GM23338 (cell line): ENCODE measurements around the gene ASB14. TPM values are rescaled to one million over a fixed set of nuclear protein-coding genes. Genes with fewer than 3 reads are reported as not detected.

ENCODE experiments used
- ATAC-seq: fragments of 200-7000 bp; cut with Tn5 transposase; 3 replicates; pipeline ENCODE4 v1.9.1; 2020
- DNase-seq: peaks from one replicate; pipeline ENCODE4 v3.0.0-alpha.2; 2015; ENCODE audit warnings: low spot score
- H2AFZ ChIP-seq: fragments of 200-600 bp; sonication (generic); 2 replicates; pipeline ENCODE4 v1.8.0; 2016; ENCODE audit warnings: antibody characterized with exemption, mild to moderate bottlenecking, moderate library complexity
- H3F3A ChIP-seq: fragments of 200-600 bp; sonication (generic); replicated peaks from 2 replicates; pipeline ENCODE4 v1.8.0; 2017; ENCODE audit warnings: antibody characterized with exemption, mixed run types, low read depth
- H3K27ac ChIP-seq: fragments of 200-600 bp; sonication (generic); 2 replicates; pipeline ENCODE4 v1.6.1; 2016; ENCODE audit warnings: low read depth
- H3K27me3 ChIP-seq: fragments of 200-600 bp; sonication (generic); 2 replicates; pipeline ENCODE4 v1.8.0; 2016; ENCODE audit warnings: mild to moderate bottlenecking, mixed run types, moderate library complexity; ENCODE audit not compliant: insufficient read depth
- H3K36me3 ChIP-seq: fragments of 200-600 bp; sonication (generic); 2 replicates; pipeline ENCODE4 v1.8.0; 2016; ENCODE audit warnings: mild to moderate bottlenecking; ENCODE audit not compliant: insufficient read depth
- H3K4me1 ChIP-seq: fragments of 200-600 bp; sonication (generic); 2 replicates; pipeline ENCODE4 v1.8.0; 2016; ENCODE audit warnings: mild to moderate bottlenecking, moderate library complexity; ENCODE audit not compliant: insufficient read depth
- H3K4me2 ChIP-seq: fragments of 200-600 bp; sonication (generic); 2 replicates; pipeline ENCODE4 v1.7.1; 2017; ENCODE audit warnings: mixed run types
- H3K4me3 ChIP-seq: fragments of 200-600 bp; sonication (generic); 2 replicates; pipeline ENCODE4 v1.6.1; 2016; ENCODE audit warnings: mixed run types
- H3K79me2 ChIP-seq: fragments of 200-600 bp; sonication (generic); replicated peaks from 2 replicates; pipeline ENCODE4 v1.8.0; 2017; ENCODE audit warnings: mild to moderate bottlenecking; ENCODE audit not compliant: insufficient read depth
- H3K9me2 ChIP-seq: fragments of 200-600 bp; sonication (generic); 2 replicates; pipeline ENCODE4 v1.8.0; 2017; ENCODE audit not compliant: insufficient read depth
- H4K20me1 ChIP-seq: fragments of 200-600 bp; sonication (generic); replicated peaks from 2 replicates; pipeline ENCODE4 v1.8.0; 2017; ENCODE audit warnings: mild to moderate bottlenecking; ENCODE audit not compliant: insufficient read depth
- H3K27ac Mint-ChIP-seq: 2 replicates; pipeline ENCODE4 v1.8.0; 2020; ENCODE audit warnings: inconsistent platforms, mild to moderate bottlenecking, moderate library complexity, mixed read lengths
- H3K27me3 Mint-ChIP-seq: 3 replicates; pipeline ENCODE4 v1.8.0; 2022; ENCODE audit warnings: low read depth, mild to moderate bottlenecking, moderate library complexity, mixed read lengths, inconsistent platforms; ENCODE audit not compliant: insufficient read depth, poor library complexity
- H3K36me3 Mint-ChIP-seq: 3 replicates; pipeline ENCODE4 v1.8.0; 2021; ENCODE audit warnings: low read depth, mild to moderate bottlenecking, inconsistent platforms, moderate library complexity, mixed read lengths
- H3K4me1 Mint-ChIP-seq: 3 replicates; pipeline ENCODE4 v1.8.0; 2020; ENCODE audit warnings: mild to moderate bottlenecking, inconsistent platforms, mixed read lengths
- H3K4me3 Mint-ChIP-seq: 3 replicates; pipeline ENCODE4 v1.8.0; 2021; ENCODE audit warnings: moderate library complexity, mild to moderate bottlenecking, inconsistent platforms, mixed read lengths
- H3K9me3 Mint-ChIP-seq: 3 replicates; pipeline ENCODE4 v1.8.0; 2020; ENCODE audit warnings: moderate library complexity, mild to moderate bottlenecking, inconsistent platforms, mixed read lengths
- CREB1 ChIP-seq: fragments of 250-450 bp; sonication (Bioruptor Pico); IDR thresholded peaks from 2 replicates; pipeline ENCODE4 v1.5.0; 2020; ENCODE audit warnings: low read depth, mild to moderate bottlenecking, moderate library complexity
- CTCF ChIP-seq, 2 experiments: fragments of 200-600 bp in 1 of 2; sonication (generic) in 1 of 2; conservative IDR thresholded peaks; 2 replicates each; pipeline versions ENCODE4 v1.5.1 to v1.6.1; 2016 to 2017; ENCODE audit warnings: antibody characterized with exemption in 2 of 2, low read depth in 2 of 2, mild to moderate bottlenecking in 2 of 2, moderate library complexity in 1 of 2
- NANOG ChIP-seq: IDR thresholded peaks from 2 replicates; pipeline ENCODE4 v1.6.1; 2016; ENCODE audit warnings: antibody characterized with exemption, borderline replicate concordance
- POLR2AphosphoS5 ChIP-seq: IDR thresholded peaks from 2 replicates; pipeline ENCODE4 v1.6.1; 2016; ENCODE audit warnings: antibody characterized with exemption, low read depth
- STAT1 ChIP-seq: IDR thresholded peaks from one replicate; pipeline ENCODE4 v1.6.1; 2016; ENCODE audit warnings: antibody characterized with exemption; ENCODE audit not compliant: unreplicated experiment
- polyA plus RNA-seq: library from polyadenylated mRNA; unstranded; fragments of >200 nt; fragmentation: Nextera tagmentation; extraction: Ambion mirVana; gene quantifications from 2 replicates; pipeline ENCODE4 v1.2.1, GENCODE V29; 2016
- total RNA-seq: library from RNA; depleted of rRNA; stranded (reverse); fragments of >200 nt; shearing (Covaris generic); gene quantifications from 2 replicates; pipeline ENCODE4 v1.2.3, GENCODE V29; 2014; rRNA removed

The ASB14 gene
- total and polyA plus RNA-seq, 2 experiments from 2014 or later: 0.87 TPM; not detected in 1

- peak; percentile 63; the same call in 2 of the 3 replicates for ATAC-seq
- H3F3A ChIP-seq: no peaks in the 10 kb centered on the region
- H3K27me3 ChIP-seq: no peaks in the 10 kb centered on the region
- Mint-ChIP-seq H3K36me3 (no peaks in the 10 kb centered on the region), H3K9me3 (no peaks in the 10 kb centered on the region; the same call in 2 of the 3 replicates), H3K27ac (no peak overlapping the region), H3K4me1 (peaks cover 7% of the 10 kb centered on the region), H3K27me3 (peaks cover 8% of the 10 kb centered on the region), H3K4me3 (no peak overlapping the region)
- H3K4me3 ChIP-seq: no peak overlapping the region
- H3K4me1 ChIP-seq: no peaks in the 10 kb centered on the region
- H3K27ac ChIP-seq: no peak overlapping the region
- DNase-seq: peak; percentile 49
- TF ChIP-seq POLR2AphosphoS5: no peak
- TF ChIP-seq NANOG: no peak
- TF ChIP-seq CREB1 (CRISPR knock-in tag): no peak
- TF ChIP-seq CTCF (conservative IDR thresholded peaks at IDR 0.05; ENCODE audit: low read depth in 2 of 2): peak; percentile 75
- TF ChIP-seq STAT1: no peak
- H2AFZ ChIP-seq: no peak overlapping the region
- no peaks in the 10 kb centered on the region for H3K9me2 ChIP-seq
- H4K20me1 ChIP-seq: no peaks in the 10 kb centered on the region
- no peak overlapping the region for H3K4me2 ChIP-seq
- no peaks in the 10 kb centered on the region for H3K79me2 ChIP-seq
- H3K36me3 ChIP-seq: no peaks in the 10 kb centered on the region
Measured at GRCh38 chr3:57221883-57222282, 70.6 kb downstream of the ASB14 start.

Other genes starting within 250 kb of the ASB14 start
- 0.10 TPM in 1 of 2 replicates, not detected in the other for gene SPATA12, start 232.0 kb downstream of the ASB14 start, total RNA-seq
- gene SPATA12, start 232.0 kb downstream of the ASB14 start, polyA plus RNA-seq: 0.65 and 0.70 TPM in 2 replicates
- 79.6 and 104 TPM in 2 replicates for gene IL17RD, start 127.3 kb downstream of the ASB14 start, total RNA-seq
- gene IL17RD, start 127.3 kb downstream of the ASB14 start, polyA plus RNA-seq: 10.7 and 11.9 TPM in 2 replicates
- 11.9 and 21.1 TPM in 2 replicates for gene HESX1, start 92.7 kb downstream of the ASB14 start, total RNA-seq
- gene HESX1, start 92.7 kb downstream of the ASB14 start, polyA plus RNA-seq: 55.6 and 56.7 TPM in 2 replicates
- 49.0 and 49.2 TPM in 2 replicates for gene APPL1, start 65.0 kb downstream of the ASB14 start, total RNA-seq
- 110 and 125 TPM in 2 replicates for gene APPL1, start 65.0 kb downstream of the ASB14 start, polyA plus RNA-seq